Parathyroid adenoma (tissue), 2 donors: ENCODE results near the gene KIRREL3.

ENCODE experiments used
- H2AFZ ChIP-seq: fragments of 300-600 bp; sonication (generic); one replicate; pipeline ENCODE4 v1.7.0; 2017; ENCODE audit warnings: antibody characterized with exemption, mild to moderate bottlenecking
- H3K27ac ChIP-seq: fragments of 300-600 bp; sonication (generic); one replicate; pipeline ENCODE4 v1.7.0; 2017
- H3K27me3 ChIP-seq: fragments of 300-600 bp; sonication (generic); one replicate; pipeline ENCODE4 v1.7.0; 2017; ENCODE audit warnings: low read length; ENCODE audit not compliant: control insufficient read depth, insufficient read depth
- H3K36me3 ChIP-seq: fragments of 300-600 bp; sonication (generic); one replicate; pipeline ENCODE4 v1.7.0; 2017; ENCODE audit warnings: low read length; ENCODE audit not compliant: control insufficient read depth, insufficient read depth
- H3K4me1 ChIP-seq: fragments of 300-600 bp; sonication (generic); one replicate; pipeline ENCODE4 v1.7.0; 2017; ENCODE audit warnings: control low read depth
- H3K4me2 ChIP-seq: fragments of 300-600 bp; sonication (generic); one replicate; pipeline ENCODE4 v1.7.0; 2017; ENCODE audit warnings: low read length
- H3K4me3 ChIP-seq: fragments of 300-600 bp; sonication (generic); one replicate; pipeline ENCODE4 v1.7.0; 2017; ENCODE audit warnings: low read depth, low read length
- H3K79me2 ChIP-seq: fragments of 300-600 bp; sonication (generic); one replicate; pipeline ENCODE4 v1.7.0; 2017; ENCODE audit warnings: control low read depth
- H3K9ac ChIP-seq: fragments of 300-600 bp; sonication (generic); one replicate; pipeline ENCODE4 v1.7.0; 2017; ENCODE audit warnings: mild to moderate bottlenecking
- H3K9me3 ChIP-seq: fragments of 300-600 bp; sonication (generic); one replicate; pipeline ENCODE4 v1.7.0; 2017; ENCODE audit warnings: low read length; ENCODE audit not compliant: control insufficient read depth
- CTCF ChIP-seq: fragments of 300-600 bp; sonication (generic); IDR thresholded peaks from one replicate; pipeline ENCODE4 v1.7.0; 2017; ENCODE audit warnings: antibody characterized with exemption, mild to moderate bottlenecking
- donor health status: primary hyperparathyroidism.

KIRREL3 gene

GRCh38 chr11:126830216-126830806, 170.3 kb downstream of the KIRREL3 start:
- Histone ChIP-seq H2AFZ (no peak overlapping the region), H3K9me3 (no peaks in the 10 kb centered on the region), H3K4me1 (no peaks in the 10 kb centered on the region), H3K4me3 (no peak overlapping the region), H3K79me2 (no peaks in the 10 kb centered on the region), H3K36me3 (no peaks in the 10 kb centered on the region), H3K4me2 (no peak overlapping the region), H3K27me3 (no peaks in the 10 kb centered on the region), H3K27ac (no peak overlapping the region), H3K9ac (no peak overlapping the region)
- TF ChIP-seq CTCF: no peak

DNA sequence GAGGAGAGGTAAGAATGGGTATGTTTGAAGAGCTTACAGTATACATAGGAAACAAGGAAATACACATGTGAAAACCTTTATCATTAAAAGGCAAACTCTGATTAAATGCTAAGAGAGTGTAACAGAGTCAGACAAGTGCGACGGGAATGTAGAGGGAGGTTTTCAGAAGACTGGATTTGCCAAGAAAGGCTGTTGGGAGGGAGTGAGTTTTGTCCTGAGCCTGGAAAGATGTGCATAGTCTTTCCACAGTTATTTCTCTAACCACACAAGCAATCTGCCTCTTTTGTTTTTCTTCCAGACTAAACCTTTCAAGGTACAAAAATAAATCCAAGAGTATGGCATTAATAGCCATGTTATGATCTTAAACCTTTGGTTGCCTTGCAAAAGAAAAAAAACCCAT, 170.9 kb downstream of the KIRREL3 start:
- no peaks in the 10 kb centered on the region for H3K36me3 ChIP-seq
- no peaks in the 10 kb centered on the region for H3K4me1 ChIP-seq
- no peak overlapping the region for H3K27ac ChIP-seq
- H3K79me2 ChIP-seq: no peaks in the 10 kb centered on the region
- H3K9ac ChIP-seq: no peak overlapping the region
- no peaks in the 10 kb centered on the region for H3K27me3 ChIP-seq
- TF ChIP-seq CTCF: no peak
- no peak overlapping the region for H3K4me2 ChIP-seq
- H2AFZ ChIP-seq: no peak overlapping the region
- no peak overlapping the region for H3K4me3 ChIP-seq
- no peaks in the 10 kb centered on the region for H3K9me3 ChIP-seq

DNA sequence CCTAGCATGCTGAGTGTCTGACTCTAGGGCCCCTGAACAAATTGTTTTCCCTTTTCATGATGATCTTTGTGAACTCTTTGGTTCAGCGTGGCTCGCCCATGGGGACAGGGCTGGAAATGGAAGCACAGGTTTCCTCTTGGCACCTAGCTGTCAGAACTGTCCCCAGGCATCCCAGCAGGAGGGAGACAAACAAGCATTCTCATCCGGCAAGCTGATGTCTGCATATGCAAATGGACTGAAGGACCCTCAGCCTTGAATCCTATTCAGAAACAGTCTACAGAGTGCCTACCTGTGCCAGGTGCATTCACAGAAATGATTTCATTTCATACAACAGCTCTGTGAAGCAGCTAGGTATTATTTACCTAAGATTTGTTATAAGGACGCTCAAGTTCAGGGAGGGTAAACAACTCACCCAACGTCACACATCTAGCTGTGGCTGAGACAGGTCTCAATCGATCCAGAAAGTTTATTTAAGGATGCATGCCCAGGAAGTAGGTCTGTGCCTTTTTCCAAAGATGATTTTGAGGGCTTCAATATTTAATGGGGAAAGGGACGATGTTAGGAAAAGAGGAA, 176.4 kb downstream of the KIRREL3 start:
- Histone ChIP-seq H3K79me2 (no peaks in the 10 kb centered on the region), H3K27me3 (no peaks in the 10 kb centered on the region), H3K4me3 (no peak overlapping the region), H3K9ac (no peak overlapping the region), H3K4me2 (no peak overlapping the region), H3K36me3 (no peaks in the 10 kb centered on the region), H2AFZ (no peak overlapping the region), H3K9me3 (no peaks in the 10 kb centered on the region), H3K4me1 (no peaks in the 10 kb centered on the region), H3K27ac (no peak overlapping the region)
- no peak for TF ChIP-seq CTCF

DNA sequence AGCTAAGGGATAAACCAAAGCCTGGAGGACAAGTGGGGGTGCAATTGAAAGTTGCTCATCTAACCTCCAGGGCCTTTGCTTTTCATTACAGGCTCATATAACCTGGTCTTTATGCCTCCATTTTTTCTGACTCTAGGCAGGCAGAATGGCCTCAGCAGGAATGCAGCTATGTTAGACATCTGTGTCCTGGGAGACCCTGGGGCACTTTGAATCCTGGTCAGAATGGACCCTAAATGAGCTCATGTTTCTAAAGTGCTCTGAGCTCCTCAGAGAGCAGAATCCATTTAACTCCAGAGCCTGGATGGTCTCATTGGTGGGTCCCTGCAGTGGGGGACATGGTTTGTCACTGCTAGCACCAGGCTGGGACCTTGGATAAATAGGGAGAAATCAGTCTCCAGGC, 177.3 kb downstream of the KIRREL3 start:
- no peak overlapping the region for H3K27ac ChIP-seq
- H2AFZ ChIP-seq: no peak overlapping the region
- TF ChIP-seq CTCF: no peak
- H3K4me2 ChIP-seq: no peak overlapping the region
- H3K9ac ChIP-seq: no peak overlapping the region
- no peaks in the 10 kb centered on the region for H3K36me3 ChIP-seq
- H3K9me3 ChIP-seq: no peaks in the 10 kb centered on the region
- no peaks in the 10 kb centered on the region for H3K79me2 ChIP-seq
- H3K4me3 ChIP-seq: no peak overlapping the region
- H3K4me1 ChIP-seq: no peaks in the 10 kb centered on the region
- H3K27me3 ChIP-seq: no peaks in the 10 kb centered on the region

- H3K36me3 ChIP-seq: no peaks in the 10 kb centered on the region
- H3K9me3 ChIP-seq: no peaks in the 10 kb centered on the region
- H3K4me1 ChIP-seq: no peaks in the 10 kb centered on the region
- no peaks in the 10 kb centered on the region for H3K79me2 ChIP-seq
- no peak overlapping the region for H3K4me2 ChIP-seq
- no peak overlapping the region for H3K9ac ChIP-seq
- no peak overlapping the region for H3K27ac ChIP-seq
- no peak overlapping the region for H3K4me3 ChIP-seq
- no peak overlapping the region for H2AFZ ChIP-seq
- no peaks in the 10 kb centered on the region for H3K27me3 ChIP-seq
- TF ChIP-seq CTCF: no peak
These were observed 178.7 kb downstream of the KIRREL3 start for GRCh38 chr11:126821827-126822226.
